ENCODE results near the gene EIF2AK2.

The EIF2AK2 gene

GRCh38 chr2:37173741-37174140, 17.0 kb upstream of the EIF2AK2 start:
- DNase-seq (ENCODE audit: insufficient read length, low spot score) = no peak

GRCh38 chr2:37171624-37171950, 14.8 kb upstream of the EIF2AK2 start:
- DNase-seq (ENCODE audit: insufficient read length, low spot score) = no peak
- no peak for FAIRE-seq
- TF ChIP-seq SPI1 (IDR thresholded peaks at IDR 0.05; ENCODE audit: low read depth, low read length) = no peak
- TF ChIP-seq PAX5 (IDR thresholded peaks at IDR 0.05; ENCODE audit: insufficient read depth, low read length, severe bottlenecking) = no peak
- TF ChIP-seq POLR2A (IDR thresholded peaks at IDR 0.05; ENCODE audit: low read depth, low read length) = no peak

More at GRCh38 chr2:37173741-37174140, 17.0 kb upstream of the EIF2AK2 start:
- TF ChIP-seq POLR2AphosphoS5 (IDR thresholded peaks at IDR 0.05; ENCODE audit: low read depth, low read length) (no peak), POU2F2 (IDR thresholded peaks at IDR 0.05; ENCODE audit: low read depth, low read length) (no peak), TAF1 (IDR thresholded peaks at IDR 0.05; ENCODE audit: low read depth, low read length) (no peak), POLR2A (IDR thresholded peaks at IDR 0.05; ENCODE audit: low read depth, low read length) (no peak), PAX5 (IDR thresholded peaks at IDR 0.05; ENCODE audit: insufficient read depth, low read length, severe bottlenecking) (no peak), SPI1 (IDR thresholded peaks at IDR 0.05; ENCODE audit: low read depth, low read length) (no peak)
- FAIRE-seq = no peak

GRCh38 chr2:37168217-37168981, 11.6 kb upstream of the EIF2AK2 start:
- TF ChIP-seq TAF1 (IDR thresholded peaks at IDR 0.05; ENCODE audit: low read depth, low read length) = no peak
- TF ChIP-seq SPI1 (IDR thresholded peaks at IDR 0.05; ENCODE audit: low read depth, low read length) = no peak
- TF ChIP-seq PAX5 (IDR thresholded peaks at IDR 0.05; ENCODE audit: insufficient read depth, low read length, severe bottlenecking) = no peak
- TF ChIP-seq POLR2A (IDR thresholded peaks at IDR 0.05; ENCODE audit: low read depth, low read length) = no peak
- TF ChIP-seq POU2F2 (IDR thresholded peaks at IDR 0.05; ENCODE audit: low read depth, low read length) = no peak
- no peak for TF ChIP-seq POLR2AphosphoS5 (IDR thresholded peaks at IDR 0.05; ENCODE audit: low read depth, low read length)
- DNase-seq (ENCODE audit: insufficient read length, low spot score) (peak; percentile 44), FAIRE-seq (peak; percentile 82)

GRCh38 chr2:37167636-37168180, 10.9 kb upstream of the EIF2AK2 start:
- TF ChIP-seq PAX5 (IDR thresholded peaks at IDR 0.05; ENCODE audit: insufficient read depth, low read length, severe bottlenecking) = no peak
- TF ChIP-seq SPI1 (IDR thresholded peaks at IDR 0.05; ENCODE audit: low read depth, low read length) = no peak
- TF ChIP-seq TAF1 (IDR thresholded peaks at IDR 0.05; ENCODE audit: low read depth, low read length) = no peak
- no peak for TF ChIP-seq POLR2AphosphoS5 (IDR thresholded peaks at IDR 0.05; ENCODE audit: low read depth, low read length)
- no peak for TF ChIP-seq POLR2A (IDR thresholded peaks at IDR 0.05; ENCODE audit: low read depth, low read length)
- no peak for TF ChIP-seq POU2F2 (IDR thresholded peaks at IDR 0.05; ENCODE audit: low read depth, low read length)
- FAIRE-seq = no peak
- DNase-seq (ENCODE audit: insufficient read length, low spot score) = no peak

GRCh38 chr2:37164757-37165156, 8.0 kb upstream of the EIF2AK2 start:
- no peak for TF ChIP-seq SPI1 (IDR thresholded peaks at IDR 0.05; ENCODE audit: low read depth, low read length)
- no peak for TF ChIP-seq POLR2A (IDR thresholded peaks at IDR 0.05; ENCODE audit: low read depth, low read length)
- no peak for TF ChIP-seq PAX5 (IDR thresholded peaks at IDR 0.05; ENCODE audit: insufficient read depth, low read length, severe bottlenecking)
- TF ChIP-seq TAF1 (IDR thresholded peaks at IDR 0.05; ENCODE audit: low read depth, low read length) = no peak
- TF ChIP-seq POU2F2 (IDR thresholded peaks at IDR 0.05; ENCODE audit: low read depth, low read length) = no peak
- no peak for TF ChIP-seq POLR2AphosphoS5 (IDR thresholded peaks at IDR 0.05; ENCODE audit: low read depth, low read length)
- DNase-seq (ENCODE audit: insufficient read length, low spot score) (no peak), FAIRE-seq (no peak)

GRCh38 chr2:37156071-37156856, 516 bp downstream of the EIF2AK2 start:
- no peak for DNase-seq (ENCODE audit: insufficient read length, low spot score)
- peak; percentile 20 for FAIRE-seq
- no peak for TF ChIP-seq POU2F2 (IDR thresholded peaks at IDR 0.05; ENCODE audit: low read depth, low read length)
- TF ChIP-seq SPI1 (IDR thresholded peaks at IDR 0.05; ENCODE audit: low read depth, low read length) = 0 out of 2 replicates have a peak, but pooled peaks have one; percentile 8
- no peak for TF ChIP-seq TAF1 (IDR thresholded peaks at IDR 0.05; ENCODE audit: low read depth, low read length)
- no peak for TF ChIP-seq PAX5 (IDR thresholded peaks at IDR 0.05; ENCODE audit: insufficient read depth, low read length, severe bottlenecking)
- no peak for TF ChIP-seq POLR2A (IDR thresholded peaks at IDR 0.05; ENCODE audit: low read depth, low read length)
- TF ChIP-seq POLR2AphosphoS5 (IDR thresholded peaks at IDR 0.05; ENCODE audit: low read depth, low read length) = 0 out of 2 replicates have a peak, but pooled peaks have one; percentile 4

GRCh38 chr2:37154785-37155184, 2.0 kb downstream of the EIF2AK2 start:
- TF ChIP-seq POLR2A (IDR thresholded peaks at IDR 0.05; ENCODE audit: low read depth, low read length) (no peak), TAF1 (IDR thresholded peaks at IDR 0.05; ENCODE audit: low read depth, low read length) (no peak), POU2F2 (IDR thresholded peaks at IDR 0.05; ENCODE audit: low read depth, low read length) (no peak)
- FAIRE-seq (no peak), DNase-seq (ENCODE audit: insufficient read length, low spot score) (no peak)

- no peak for DNase-seq (ENCODE audit: insufficient read length, low spot score)
- no peak for FAIRE-seq
- TF ChIP-seq SPI1 (IDR thresholded peaks at IDR 0.05; ENCODE audit: low read depth, low read length) (no peak), POU2F2 (IDR thresholded peaks at IDR 0.05; ENCODE audit: low read depth, low read length) (no peak), TAF1 (IDR thresholded peaks at IDR 0.05; ENCODE audit: low read depth, low read length) (no peak), POLR2A (IDR thresholded peaks at IDR 0.05; ENCODE audit: low read depth, low read length) (no peak), PAX5 (IDR thresholded peaks at IDR 0.05; ENCODE audit: insufficient read depth, low read length, severe bottlenecking) (no peak), POLR2AphosphoS5 (IDR thresholded peaks at IDR 0.05; ENCODE audit: low read depth, low read length) (no peak)
These were observed 3.6 kb downstream of the EIF2AK2 start for GRCh38 chr2:37153224-37153623.

- DNase-seq (ENCODE audit: insufficient read length, low spot score) (no peak), FAIRE-seq (peak; percentile 82)
- TF ChIP-seq SPI1 (IDR thresholded peaks at IDR 0.05; ENCODE audit: low read depth, low read length) (no peak), POLR2AphosphoS5 (IDR thresholded peaks at IDR 0.05; ENCODE audit: low read depth, low read length) (no peak), POU2F2 (IDR thresholded peaks at IDR 0.05; ENCODE audit: low read depth, low read length) (no peak), TAF1 (IDR thresholded peaks at IDR 0.05; ENCODE audit: low read depth, low read length) (no peak), PAX5 (IDR thresholded peaks at IDR 0.05; ENCODE audit: insufficient read depth, low read length, severe bottlenecking) (no peak), POLR2A (IDR thresholded peaks at IDR 0.05; ENCODE audit: low read depth, low read length) (no peak)
These were observed 7.0 kb downstream of the EIF2AK2 start for GRCh38 chr2:37149626-37150322.
